ENCODE data around the gene COL2A1. TPM values are rescaled to one million over a fixed set of nuclear protein-coding genes. Genes with fewer than 3 reads are reported as not detected.

Gene COL2A1
- total RNA-seq (2014; rRNA removed; shearing (Covaris generic)), result 0.25 TPM in 1 of 2 replicates, not detected in the other

DNA sequence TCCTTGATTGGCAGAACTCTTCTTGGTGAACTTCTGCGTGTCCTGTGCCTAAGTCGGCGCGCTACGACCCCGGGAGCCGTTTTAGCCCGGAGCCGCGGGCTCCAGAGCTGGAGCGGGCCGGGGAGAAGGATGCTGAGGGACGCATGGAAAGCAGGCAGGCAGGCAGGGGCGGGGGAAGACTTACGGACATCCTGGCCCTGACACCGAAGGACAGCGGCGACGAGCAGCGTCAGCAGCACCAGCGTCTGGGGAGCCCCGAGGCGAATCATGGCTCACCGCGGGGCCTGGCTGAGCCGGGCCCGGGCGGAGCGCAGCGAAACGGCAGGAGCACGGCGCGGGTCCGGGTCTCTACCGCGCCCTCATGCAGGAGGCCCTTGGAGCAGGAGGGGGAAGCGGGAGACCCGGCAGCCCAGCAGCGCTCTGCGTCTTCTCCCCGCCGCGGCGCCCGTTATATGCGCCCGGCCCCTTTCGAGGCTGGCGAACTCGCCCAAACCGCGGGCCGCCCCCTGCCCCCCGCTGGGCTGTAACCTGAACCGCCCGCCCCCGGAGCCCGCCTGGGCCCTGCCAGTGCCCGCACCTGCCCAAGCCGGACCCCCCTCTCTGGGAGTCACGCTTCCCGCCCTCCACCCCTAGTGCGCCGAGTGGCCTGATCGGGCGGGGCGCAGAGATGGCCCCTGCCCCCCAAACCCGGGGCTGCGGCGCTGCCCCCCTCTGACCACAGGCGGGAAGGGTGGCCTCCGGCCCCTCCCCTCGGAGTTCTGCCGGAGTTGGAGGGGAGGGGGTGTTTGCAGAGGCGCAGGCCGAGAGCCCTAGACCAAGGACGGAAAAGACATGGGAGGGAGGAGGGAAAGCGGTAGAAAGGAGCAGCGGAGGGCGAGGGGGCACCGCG, at the start of gene COL2A1:
TSS of gene COL2A1 (minus strand) at position 424 of the 889 bp plus-strand sequence. CDS start at position 269, 155 bp downstream.
- DNase-seq (ENCODE audit: low read depth), result peak; percentile 32

DNA sequence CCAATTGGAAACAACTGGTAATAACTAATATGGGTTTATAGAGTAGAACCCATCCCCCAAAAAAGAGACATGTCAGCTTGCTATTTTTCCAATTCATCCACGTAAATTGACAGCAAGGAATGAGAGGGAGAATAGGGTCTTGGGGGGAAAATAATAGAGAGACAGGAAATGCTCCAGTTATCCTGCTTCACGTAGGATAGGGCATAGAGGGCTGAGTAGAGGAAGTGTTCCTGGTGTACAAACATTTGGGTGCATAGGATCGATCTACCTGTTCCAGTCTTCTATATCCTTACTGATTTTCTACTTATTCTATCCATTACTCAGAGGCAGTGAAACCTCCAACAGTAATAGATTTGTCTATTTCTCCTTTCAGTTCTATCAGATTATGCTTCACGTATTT, 49.6 kb upstream of the COL2A1 start:
- no peak for DNase-seq (ENCODE audit: low read depth)

DNA sequence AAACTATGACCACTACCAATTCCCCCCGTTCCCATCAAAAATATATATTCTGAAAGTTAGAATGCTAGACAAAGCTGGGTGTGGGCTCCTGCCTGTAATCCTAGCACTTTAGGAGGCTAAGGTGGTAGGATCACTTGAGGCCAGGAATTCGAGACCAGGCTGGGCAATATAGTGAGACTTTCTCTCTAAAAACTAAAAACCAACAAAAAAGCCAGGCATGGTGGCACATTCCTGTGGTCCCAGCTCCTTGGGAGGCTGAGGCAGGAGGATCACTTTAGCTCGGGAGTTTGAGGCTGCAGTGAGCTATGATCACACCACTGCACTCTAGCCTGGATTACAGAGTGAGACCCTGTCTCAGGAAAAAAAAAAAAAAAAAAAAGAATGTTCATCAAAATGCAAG, 48.8 kb upstream of the COL2A1 start:
- DNase-seq (ENCODE audit: low read depth), result no peak

DNA sequence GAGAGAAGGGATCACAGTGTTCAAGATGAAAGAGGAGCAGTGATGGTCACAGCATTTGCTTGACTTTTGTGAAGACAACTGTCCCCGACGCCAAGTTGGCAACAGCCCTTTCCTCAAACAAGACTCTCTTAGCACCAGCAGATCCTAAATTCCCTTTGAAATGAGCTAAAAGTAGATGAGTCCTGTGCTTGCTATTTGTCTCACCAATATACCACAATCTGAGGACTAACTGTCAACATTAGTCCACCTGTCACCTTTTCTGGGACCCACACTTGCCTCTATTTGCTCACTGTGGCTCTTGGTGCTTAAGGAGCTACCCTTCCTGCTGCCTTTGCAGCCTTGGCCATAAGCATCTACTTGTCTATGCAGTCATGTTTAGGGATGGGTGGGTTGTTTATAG, 47.4 kb upstream of the COL2A1 start:
- DNase-seq (ENCODE audit: low read depth), result no peak

DNA sequence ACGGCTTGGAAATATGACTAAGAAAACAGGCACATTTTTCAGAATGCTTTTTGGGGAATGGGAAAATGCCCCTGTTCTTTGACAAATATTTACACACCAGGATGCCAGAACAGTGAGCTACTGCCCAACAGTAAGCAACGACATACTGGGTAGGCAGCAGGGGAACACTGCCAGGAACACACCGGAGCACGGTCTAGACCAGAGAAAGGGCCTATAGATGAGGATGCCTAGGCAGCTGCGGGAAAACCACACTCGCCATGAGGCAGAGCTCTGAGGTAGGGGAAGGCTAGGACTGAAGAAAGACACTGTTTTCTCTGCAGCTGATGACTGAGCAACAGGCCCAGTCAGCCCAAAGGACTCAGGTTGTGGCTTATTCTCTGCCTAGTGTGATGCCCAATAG, 45.9 kb upstream of the COL2A1 start:
- DNase-seq (ENCODE audit: low read depth), result no peak

DNA sequence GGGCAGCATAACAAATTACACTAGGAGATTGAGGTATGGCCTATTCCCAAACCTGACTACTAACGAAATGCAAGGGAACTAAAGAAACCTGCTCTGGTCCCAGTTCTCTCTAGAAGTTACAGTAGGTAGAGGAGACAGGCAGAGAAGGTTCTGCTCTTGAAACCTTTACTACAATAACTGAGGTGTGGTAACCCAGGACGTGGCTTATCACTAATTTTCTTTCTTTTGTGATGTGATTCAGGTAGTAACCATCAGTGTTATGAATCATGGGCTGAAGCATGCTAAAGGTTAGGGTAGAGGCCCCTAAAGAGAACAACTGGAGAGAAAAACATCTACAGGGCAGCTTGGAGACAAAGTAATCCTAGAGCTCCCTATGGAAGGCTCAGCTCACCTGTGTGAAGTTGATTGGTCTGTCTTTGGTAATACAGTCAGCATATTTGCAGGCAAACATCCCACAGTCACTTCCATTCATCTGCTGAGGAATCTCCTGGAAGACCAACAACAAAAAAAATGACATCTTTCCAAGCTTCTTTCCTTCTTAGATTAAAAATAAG, 41.8 kb upstream of the COL2A1 start:
- no peak for DNase-seq (ENCODE audit: low read depth)

DNA sequence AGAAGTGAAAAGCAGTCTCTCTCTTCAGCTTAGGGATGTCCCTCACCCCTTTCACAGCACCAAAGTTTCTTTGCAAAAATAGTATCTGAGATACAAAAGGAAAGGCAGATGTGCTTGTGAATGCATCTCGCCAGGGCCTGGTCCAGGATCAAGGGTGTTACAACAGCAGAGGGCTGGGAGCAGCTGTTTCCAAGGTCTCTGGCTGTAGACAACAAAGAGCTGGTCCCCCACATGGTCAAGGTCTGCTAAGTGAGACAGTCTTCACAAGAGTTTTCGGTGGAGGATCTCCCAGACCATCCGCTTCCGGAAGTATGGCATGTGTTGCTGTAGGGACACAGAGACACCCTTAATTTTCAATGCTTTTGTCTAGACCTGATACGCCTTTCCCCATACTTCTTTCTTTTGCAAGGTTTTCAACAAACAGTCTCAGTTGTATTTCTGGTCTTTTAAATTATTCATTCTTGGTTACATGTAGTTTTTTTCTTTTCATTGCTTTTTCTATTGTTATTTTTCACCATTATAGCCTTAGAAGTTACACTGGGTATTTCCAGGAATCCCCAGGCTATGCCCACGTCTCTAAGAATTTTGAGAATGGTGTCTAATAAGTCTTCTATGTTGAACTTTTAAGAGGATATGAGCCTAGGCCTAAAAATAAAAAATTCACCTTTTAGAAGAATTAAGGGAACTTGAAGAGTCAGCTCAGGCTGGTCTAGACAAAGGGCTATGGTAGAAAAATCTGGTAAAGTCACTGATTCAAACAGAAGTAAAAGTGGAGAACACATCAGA, 41.0 kb upstream of the COL2A1 start:
- DNase-seq (ENCODE audit: low read depth), result no peak

DNA sequence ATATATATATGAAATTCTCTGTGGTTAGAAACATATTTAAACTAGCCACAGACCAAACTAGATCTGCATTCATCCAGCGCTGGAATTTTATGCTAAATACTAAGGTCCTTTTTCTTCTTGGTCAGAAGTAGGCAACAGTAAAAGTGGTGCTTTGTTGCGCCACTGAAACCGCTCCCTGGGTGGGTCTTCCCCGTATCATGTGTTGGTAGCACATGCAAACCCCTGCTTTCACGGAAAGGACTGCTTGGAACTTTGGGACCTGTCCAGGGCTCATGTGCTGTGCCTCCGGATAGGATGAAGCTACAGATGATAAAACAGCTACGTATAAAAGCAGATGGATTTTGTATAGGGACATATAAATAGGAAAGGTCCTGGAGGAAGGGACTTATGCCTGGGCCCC, 40.1 kb upstream of the COL2A1 start:
- no peak for DNase-seq (ENCODE audit: low read depth)

DNA sequence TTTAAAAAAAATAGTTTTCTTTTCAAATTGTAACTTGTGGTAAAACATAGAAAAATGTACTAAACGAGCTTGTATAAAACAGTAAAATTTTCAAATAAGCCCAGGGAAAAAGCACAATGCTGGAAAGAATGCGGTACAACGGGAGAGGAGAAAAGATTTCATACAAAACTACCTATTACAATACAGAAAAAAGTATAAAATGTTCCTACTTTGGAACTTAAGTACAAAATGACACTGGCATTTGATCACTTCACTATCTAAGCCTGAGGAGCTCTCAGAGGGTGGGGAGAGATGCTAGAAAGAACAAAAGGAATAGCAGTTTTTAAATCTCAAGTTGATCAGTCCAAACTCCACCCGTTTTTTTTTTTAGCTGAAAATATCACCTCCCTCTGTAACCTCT, 39.5 kb upstream of the COL2A1 start:
- DNase-seq (ENCODE audit: low read depth), result no peak

DNA sequence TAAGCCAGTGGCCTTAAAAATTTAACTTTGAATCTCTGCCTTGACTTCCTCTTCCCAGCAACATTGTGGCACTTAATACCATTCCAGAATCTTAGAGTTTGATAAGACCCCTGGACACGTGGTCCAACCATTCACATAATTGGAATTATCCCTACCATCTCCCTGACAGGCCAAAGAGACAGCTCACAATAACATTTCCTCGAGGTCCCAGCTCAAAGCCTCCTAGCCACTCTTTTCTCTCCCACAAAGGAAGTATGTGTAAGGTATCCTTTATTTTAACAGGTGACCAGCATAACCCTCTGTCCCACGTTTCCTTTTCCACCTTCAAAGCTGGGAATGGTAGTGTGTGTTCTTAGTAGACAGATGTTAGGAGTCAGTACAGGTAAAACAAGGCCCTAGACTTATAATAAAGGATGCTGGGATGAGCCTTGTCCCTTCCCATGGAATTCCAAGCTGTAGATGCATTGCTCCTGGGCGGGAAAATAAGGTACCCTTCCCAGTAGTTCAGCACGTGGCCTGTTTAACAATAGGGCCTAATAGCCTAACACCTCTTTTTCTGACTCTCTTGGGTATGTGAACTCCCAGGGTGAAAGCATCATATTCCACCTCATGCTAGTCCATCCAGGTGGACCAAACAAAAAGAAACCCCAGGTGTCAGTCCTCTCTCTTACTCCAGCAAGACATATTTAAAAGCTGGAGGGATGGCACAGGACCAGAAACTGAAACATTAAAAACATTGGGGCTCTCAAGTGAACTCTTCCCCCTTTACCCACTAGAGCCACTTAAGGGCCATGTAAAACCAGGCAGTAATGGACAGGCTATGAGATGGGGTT, 37.5 kb upstream of the COL2A1 start:
- no peak for DNase-seq (ENCODE audit: low read depth)

DNA sequence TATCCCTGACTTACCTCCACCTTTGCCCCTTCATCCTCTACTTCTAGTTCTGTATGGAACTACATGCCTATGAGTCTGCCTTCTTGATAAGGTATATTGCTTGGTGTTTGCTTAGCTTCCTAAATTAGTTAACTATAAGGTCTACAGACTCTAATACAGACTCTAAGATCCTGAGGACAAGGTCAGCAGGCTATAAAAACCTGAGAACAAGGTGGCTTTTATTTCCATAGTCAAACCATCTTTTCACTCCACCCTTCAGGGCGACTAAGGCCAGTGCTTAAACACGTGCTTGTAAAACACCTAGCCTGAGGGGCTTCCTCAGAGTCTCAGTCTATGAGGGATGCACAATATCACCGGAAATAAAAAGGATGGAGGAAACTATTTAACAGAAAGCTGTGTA, 36.1 kb upstream of the COL2A1 start:
- no peak for DNase-seq (ENCODE audit: low read depth)

DNA sequence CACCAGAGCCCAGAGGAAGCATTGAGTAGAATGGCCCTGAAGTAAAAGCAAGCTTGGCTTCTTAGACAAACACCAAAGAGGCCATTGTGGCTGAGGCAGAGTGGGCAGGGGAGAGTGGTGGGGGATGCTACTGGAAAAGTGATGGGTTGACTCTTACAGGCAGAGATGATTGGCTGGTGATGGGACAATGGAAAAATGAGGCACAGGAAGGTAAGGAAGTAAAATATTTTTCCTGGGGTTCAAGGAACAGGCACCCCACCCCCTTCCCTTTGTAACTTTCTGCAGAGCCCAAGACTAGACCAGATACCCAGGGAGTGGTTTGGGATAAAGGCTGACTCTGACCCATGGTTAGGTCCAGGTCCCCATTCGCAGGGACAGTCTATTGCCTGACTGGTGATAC, 34.9 kb upstream of the COL2A1 start:
- DNase-seq (ENCODE audit: low read depth), result no peak

DNA sequence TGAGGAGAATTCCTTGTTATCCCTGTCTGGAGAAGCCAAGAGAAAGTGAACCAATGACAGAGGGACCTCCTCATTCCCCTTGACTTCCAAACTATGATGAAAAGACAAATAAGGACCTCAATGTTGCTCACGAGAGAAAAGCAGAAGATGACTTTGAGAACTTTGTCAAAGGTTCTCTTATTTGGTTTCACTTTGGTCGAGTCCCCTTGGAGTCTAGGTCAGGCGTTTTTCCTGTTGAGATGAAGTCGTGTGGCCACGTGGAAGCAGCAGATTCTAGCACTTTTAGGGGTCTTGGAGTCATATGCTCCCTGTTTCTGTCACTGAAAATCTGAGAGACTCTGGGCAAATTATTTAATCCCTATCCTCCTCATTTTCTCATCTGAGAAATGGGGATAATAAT, 33.8 kb upstream of the COL2A1 start:
- DNase-seq (ENCODE audit: low read depth), result no peak

DNA sequence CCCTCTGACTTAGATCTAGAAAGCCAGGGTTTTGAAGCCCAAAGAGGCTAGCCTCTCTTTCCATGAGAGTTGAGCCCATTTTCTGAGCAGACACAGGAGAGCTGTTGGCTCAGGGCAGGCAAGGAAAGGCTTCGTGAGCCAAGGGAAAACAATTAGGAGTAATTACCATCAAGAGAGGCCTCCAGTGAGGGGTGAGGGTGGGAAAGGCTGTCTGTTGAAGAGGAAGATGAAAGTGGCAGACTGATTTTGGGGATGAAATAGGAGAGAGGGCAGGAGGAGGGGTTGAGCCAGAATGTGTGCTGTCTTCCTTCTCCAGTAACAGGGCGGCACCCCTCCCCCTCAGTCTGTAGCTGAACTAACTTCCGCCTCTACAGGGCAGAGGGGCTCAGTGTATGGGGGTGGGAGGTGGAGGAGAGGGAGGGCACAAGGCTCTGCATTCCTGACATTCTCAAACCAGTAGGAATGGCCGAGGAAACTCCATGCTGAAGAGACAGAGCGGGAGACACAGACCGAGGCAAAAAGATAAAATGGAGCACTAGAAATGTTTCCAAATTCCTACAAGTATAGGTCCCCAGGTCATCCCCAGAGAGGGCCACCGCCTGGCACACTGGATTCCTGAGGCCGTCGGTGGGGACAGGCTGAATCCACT, 33.1 kb upstream of the COL2A1 start:
- no peak for DNase-seq (ENCODE audit: low read depth)

DNA sequence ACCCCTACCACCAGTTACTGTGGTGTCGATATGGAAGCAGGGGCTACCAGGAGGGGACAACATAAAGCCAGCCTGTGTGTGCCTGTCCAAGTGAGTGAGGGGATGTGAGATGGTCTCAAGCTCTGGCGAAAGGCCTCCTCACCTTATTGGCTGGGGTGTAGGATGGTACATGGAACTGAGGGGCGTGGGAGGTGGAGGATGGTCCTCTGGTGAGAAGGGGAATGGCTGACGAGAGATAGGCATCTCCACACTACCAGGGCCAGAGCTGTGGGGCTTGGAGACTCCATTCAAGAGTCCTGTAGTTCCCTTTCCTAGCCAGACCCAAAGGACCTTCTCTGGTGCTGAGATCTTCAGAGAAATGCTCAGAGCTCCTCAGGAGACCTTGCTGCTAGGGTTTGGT, 32.5 kb upstream of the COL2A1 start:
- DNase-seq (ENCODE audit: low read depth), result no peak

DNA sequence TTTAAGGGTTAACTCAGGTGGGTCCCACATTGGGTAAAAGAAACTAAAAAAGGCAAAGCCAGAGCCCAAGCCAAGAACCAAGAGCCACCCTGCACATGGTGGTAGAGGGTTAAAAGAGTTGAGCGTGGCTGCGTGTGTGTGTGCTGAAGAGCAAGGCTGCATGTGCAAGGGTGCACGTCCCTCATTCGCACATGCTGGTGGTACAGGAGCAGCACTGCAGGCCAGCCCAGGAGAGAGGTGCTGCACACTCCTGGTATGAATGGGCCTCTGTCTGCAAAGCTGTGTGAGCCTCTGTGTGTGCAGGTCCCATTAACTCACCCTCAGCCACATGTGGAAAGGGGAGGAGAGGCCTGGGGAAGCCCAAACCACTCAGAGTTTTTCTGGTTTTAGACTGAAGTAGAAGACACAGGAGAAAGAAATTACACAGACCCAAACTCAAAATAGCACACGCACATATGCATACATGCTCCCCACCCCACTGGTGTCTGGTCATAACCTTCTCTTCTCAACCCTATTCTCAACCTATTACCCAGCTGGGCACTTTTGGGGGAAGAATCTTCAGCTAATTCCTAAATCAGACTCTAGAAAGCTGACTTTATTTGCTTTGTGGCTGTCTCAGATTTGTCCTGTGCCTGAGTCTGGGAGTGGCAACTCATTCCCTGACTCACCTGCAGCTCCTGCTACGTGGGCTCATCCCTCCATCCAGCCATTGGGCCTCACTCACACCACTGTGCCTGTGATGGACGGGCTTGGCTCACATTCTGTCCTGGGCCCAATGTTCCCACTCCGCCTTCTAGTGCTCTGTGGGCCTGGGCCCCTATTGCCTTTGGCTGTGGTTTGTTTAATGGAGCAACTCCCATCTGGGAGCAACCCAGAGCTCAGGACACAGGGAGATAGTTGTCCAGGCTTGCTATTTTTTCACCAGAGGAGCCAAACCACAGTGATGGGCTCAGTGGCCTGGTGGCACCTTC, 30.8 kb upstream of the COL2A1 start:
- DNase-seq (ENCODE audit: low read depth), result no peak

DNA sequence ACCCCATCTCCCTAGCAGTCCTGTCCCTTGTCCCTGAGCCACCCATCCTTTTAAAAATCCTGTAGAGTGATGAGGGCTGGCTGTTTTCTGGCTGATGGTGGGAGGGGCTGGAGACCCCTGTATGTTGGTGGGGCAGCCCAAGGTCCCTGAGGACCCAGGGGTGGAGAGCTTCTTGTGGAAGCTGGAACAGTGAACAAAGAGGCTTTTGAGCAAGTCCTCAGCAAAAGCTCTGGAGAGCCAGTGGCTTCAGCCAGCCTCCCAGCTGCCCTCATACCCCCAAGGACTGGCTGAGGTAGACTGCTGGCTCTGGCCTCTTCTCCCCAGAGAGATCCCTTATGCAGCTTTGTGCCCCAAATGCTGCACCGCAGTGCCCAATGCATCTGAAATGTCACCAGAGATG, 29.2 kb upstream of the COL2A1 start:
- DNase-seq (ENCODE audit: low read depth), result no peak

DNA sequence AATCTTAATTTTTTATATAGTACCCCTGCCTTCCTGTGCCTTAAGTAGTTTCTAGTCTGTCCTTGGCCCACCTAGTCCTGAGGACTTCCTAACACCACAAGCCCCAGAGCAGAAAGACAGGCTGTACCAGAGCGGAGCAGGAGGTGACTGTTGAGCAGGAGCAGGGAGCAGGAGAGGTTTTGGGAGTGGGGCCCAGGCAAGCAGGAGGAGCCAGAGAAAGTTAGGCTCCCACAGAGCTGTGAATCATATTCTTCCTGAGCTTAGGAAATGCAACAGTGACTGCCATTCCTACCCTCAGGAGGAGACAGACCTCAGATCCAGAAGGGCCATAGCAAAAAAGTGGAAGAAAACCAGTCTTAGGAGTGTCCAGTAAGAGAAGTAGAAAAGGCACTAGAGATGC, 28.3 kb upstream of the COL2A1 start:
- DNase-seq (ENCODE audit: low read depth), result no peak

DNA sequence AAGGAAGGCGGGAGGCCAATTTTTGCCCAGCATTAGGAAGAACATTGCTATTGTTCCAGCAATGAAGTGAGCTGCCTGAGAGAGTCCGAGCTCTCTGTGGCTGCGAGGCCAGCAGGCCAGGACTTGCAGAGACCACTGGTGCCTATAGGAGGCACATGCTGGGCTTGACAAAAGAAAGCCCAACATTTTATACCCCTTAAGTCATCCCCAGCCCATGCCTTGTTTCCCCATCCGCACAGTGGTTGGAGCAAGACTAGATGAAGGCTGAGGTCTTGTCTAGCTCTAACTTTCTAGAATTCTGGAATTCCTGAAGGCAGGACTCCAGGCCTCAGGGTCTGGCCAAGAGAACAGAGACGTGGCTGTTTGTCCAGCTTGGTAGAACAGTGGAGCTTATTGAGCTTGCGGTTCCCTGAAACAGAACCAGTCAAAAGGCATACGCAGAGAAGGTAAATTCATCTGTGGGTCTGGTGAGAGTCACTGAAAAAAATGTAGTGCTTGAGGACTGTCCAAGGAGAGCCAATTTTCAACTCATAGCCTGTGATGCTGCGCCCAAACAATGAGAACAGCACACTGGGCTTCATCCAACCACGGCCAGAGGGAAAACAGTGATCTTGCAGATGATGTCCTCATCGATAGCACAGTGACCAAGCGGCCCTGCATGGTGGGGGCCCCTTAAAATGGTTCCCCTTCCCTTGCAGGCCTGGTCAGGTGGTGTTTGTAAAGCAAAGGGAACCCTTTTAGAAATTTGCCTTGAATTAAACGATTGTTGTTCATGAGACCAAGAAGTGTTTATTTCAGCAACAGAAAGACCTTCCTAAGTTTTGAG, 27.1 kb upstream of the COL2A1 start:
- no peak for DNase-seq (ENCODE audit: low read depth)
